GM18526 (cell line): Measurements from ENCODE around the gene CD70.

Source experiments
- POLR2A ChIP-seq: IDR thresholded peaks from 3 replicates; pipeline ENCODE4 v1.6.1; 2011; ENCODE audit not compliant: insufficient read length; ENCODE audit errors: extremely low read depth

Gene CD70

GRCh38 chr19:6564393-6564792 lies 26.6 kb downstream of the CD70 start:
- TF ChIP-seq POLR2A: no peak

- no peak for TF ChIP-seq POLR2A
These were observed 34.3 kb downstream of the CD70 start for GRCh38 chr19:6556480-6557195.

GRCh38 chr19:6556043-6556449 lies 34.9 kb downstream of the CD70 start:
- TF ChIP-seq POLR2A: no peak

GRCh38 chr19:6551607-6552450 lies 39.1 kb downstream of the CD70 start:
- TF ChIP-seq POLR2A: peak; percentile 25

GRCh38 chr19:6551091-6551490 lies 39.9 kb downstream of the CD70 start:
- no peak for TF ChIP-seq POLR2A

- TF ChIP-seq POLR2A: no peak
These were observed 47.0 kb downstream of the CD70 start for GRCh38 chr19:6543866-6544347.

GRCh38 chr19:6540918-6541689 lies 49.8 kb downstream of the CD70 start:
- TF ChIP-seq POLR2A: no peak

GRCh38 chr19:6539514-6539913 lies 51.4 kb downstream of the CD70 start:
- no peak for TF ChIP-seq POLR2A
